ENCODE data around the gene FXYD3.

Gene FXYD3

DNA sequence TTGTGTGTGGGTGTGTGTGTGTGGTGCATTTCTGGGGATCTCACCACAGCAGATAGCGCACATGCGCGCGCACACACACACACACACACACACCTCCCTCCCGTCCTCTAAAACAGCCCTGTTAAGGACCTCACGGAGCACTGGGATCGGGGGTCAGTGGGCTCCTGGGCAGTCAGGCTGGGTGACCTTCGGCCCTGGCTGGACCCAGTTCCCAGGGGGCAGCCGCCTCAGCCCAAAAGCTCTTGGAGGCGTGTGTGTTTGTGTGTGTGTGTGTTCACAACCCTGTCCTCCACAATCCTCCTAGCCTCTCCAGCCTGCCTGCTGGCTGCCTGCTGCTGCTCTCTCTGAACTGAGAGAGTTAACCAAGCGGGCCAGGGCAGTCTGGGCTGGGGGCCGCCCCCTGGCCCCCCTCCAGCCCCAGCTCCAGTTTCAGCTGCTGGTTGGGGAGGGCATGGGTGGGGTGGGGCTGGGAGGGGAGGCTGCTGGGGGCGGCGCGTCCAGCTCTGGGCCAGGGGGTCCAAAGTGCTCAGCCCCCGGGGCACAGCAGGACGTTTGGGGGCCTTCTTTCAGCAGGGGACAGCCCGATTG lies 22.8 kb downstream of the FXYD3 start, which contains the start of gene FXYD1:
Gene FXYD1 (plus strand): TSS at position 520 of the 588 bp plus-strand sequence. CDS start 1,256 bp downstream, outside the sequence.
- no peak for DNase-seq (ENCODE audit: low read depth)
- H3K4me3 ChIP-seq (ENCODE audit: low read length) = peak within 1 kb of the TSS; percentile 30
- TF ChIP-seq, protein P1, sequence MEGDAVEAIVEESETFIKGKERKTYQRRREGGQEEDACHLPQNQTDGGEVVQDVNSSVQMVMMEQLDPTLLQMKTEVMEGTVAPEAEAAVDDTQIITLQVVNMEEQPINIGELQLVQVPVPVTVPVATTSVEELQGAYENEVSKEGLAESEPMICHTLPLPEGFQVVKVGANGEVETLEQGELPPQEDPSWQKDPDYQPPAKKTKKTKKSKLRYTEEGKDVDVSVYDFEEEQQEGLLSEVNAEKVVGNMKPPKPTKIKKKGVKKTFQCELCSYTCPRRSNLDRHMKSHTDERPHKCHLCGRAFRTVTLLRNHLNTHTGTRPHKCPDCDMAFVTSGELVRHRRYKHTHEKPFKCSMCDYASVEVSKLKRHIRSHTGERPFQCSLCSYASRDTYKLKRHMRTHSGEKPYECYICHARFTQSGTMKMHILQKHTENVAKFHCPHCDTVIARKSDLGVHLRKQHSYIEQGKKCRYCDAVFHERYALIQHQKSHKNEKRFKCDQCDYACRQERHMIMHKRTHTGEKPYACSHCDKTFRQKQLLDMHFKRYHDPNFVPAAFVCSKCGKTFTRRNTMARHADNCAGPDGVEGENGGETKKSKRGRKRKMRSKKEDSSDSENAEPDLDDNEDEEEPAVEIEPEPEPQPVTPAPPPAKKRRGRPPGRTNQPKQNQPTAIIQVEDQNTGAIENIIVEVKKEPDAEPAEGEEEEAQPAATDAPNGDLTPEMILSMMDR (conservative IDR thresholded peaks at IDR 0.05; ENCODE audit: low read length) = no peak

DNA sequence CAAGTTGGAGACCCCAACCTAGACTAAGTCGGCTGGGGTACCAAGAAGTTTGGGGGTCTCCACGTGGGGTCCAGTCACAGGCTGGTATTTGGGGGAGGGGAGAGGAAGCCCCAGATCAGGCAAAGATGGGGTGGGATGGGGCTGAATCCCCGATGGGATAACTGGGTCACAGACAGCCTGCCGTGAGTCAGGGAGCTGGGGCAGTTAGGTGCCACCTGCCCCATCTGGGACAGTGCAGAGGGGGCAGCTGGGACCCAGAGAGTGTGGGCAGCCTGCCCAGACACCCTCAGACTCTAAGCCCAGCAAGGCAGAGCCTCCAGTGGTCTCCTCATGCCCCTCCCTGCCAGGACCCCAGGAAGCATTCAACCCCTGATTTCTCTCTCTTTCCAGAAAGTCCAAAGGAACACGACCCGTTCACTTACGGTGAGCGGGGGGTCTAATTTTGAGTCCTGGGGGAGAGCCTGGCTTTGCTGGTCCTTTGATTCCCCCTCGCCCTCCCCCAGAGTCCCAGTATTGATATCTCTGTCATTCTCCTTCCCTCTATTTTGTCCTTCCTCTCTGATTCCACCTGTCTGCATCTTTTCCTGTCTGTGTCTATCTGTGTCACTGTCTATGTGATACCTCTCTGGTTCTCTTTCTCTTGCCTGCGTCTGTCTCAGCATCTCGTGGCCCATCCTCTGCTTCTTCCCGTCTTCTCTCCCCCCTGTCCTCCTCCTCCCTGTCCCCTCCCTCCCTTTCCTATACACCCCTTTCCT lies 24.8 kb downstream of the FXYD3 start:
- no peak for DNase-seq (ENCODE audit: low read depth)
- peak overlapping the region; percentile 26 for H3K4me3 ChIP-seq (ENCODE audit: low read length)
- TF ChIP-seq, protein P1 (conservative IDR thresholded peaks at IDR 0.05; ENCODE audit: low read length) = no peak

DNA sequence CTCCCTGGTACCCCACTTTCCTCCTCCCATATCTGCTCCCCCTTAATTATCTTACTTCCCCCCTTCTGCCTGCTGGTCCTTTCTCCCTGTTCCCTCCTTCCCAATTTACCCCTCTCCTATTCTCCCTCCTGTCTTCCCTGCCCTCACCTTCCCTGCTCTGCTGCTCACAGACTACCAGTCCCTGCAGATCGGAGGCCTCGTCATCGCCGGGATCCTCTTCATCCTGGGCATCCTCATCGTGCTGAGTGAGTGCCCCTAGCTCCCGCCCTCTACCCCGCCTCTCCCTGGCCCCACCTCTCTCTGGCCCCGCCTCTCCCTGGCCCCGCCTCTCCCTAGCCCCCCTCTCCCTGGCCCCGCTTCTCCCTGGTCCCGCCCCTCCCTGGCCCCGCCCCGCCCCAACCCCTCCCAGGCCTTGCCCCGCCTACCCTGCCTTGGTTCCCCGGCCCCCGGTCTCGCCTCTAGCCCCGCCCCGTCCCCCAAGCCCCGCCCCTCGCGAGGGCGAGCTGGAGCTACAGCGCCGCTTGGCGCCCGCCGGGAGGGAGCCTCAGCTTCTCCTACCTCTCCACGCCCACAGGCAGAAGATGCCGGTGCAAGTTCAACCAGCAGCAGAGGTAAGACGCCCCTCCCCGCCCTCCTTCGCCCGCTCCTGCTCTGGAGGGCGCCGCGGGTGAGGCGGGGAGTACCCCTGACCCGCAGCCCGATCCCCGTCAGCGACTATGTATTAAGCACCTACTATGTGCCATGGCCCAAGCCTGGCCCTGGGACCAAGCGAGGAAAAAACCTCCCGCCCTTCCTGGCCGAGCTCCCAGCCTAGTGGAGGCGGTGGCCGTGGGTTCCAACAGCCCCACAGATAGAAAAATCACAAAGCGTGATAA lies 25.6 kb downstream of the FXYD3 start:
- peak overlapping the region; percentile 26 for H3K4me3 ChIP-seq (ENCODE audit: low read length)
- TF ChIP-seq, protein P1 (conservative IDR thresholded peaks at IDR 0.05; ENCODE audit: low read length) = peak; percentile 47
- peak; percentile 90 for DNase-seq (ENCODE audit: low read depth)

DNA sequence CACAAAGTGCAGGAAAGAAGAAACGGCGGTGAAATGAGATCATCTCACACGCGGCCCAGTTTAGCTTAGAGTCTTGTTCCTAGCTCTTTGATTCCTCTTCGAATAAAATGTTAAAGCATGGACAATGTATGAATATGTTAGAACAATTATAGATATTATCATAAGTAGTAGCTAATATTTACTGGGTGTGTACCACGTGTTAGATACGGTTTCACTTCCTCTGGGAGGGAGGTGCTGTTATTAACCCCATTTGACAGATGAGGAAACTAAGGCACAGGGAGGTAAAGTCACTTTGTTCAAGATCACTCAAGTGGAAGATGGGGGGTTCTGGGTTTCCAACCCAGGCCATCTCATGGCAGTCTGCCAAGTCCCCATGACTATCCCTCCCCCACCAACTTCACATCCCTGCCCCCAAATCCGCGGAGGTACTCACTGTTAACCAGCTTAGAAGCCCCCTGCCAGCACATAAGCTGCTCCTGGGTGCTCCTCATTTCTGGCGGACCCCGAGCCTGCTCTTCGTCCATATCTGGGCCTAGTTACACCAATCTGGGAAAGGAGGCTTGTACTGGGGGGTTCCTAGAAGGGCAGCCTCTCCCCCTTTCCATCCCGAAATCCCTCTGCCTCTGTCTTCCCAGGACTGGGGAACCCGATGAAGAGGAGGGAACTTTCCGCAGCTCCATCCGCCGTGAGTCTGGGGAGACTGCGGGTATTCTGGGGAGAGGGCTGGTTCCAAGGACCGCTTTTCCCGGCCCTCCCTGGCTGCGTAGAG lies 26.4 kb downstream of the FXYD3 start:
- H3K4me3 ChIP-seq (ENCODE audit: low read length) = no peak overlapping the region
- no peak for DNase-seq (ENCODE audit: low read depth)
- TF ChIP-seq, protein P1 (conservative IDR thresholded peaks at IDR 0.05; ENCODE audit: low read length) = no peak

DNA sequence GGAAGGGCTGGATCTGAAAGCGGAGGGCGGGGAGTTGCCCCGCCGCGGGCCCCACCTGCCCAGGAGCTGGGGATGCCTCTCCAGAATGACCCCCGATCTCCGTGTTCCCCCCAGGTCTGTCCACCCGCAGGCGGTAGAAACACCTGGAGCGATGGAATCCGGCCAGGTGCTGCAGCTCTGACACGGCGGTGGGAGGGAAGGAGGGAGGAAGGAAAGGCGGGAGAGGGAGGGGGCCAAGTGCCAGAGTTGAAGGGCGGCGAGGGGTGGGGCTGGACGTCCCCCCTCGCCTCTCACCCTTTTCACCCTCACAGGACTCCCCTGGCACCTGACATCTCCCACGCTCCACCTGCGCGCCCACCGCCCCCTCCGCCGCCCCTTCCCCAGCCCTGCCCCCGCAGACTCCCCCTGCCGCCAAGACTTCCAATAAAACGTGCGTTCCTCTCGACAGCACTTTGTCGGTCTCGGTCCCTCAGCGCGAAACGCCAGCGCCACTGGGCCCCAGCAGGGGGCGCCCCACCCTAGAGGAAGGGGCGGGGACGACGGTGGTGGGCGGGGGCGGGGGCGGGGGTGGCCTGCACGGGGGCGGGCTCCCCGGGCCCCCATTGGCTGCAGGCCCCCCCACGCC lies 27.1 kb downstream of the FXYD3 start:
- DNase-seq (ENCODE audit: low read depth) = no peak
- no peak overlapping the region for H3K4me3 ChIP-seq (ENCODE audit: low read length)
- TF ChIP-seq, protein P1 (conservative IDR thresholded peaks at IDR 0.05; ENCODE audit: low read length) = peak; percentile 43

DNA sequence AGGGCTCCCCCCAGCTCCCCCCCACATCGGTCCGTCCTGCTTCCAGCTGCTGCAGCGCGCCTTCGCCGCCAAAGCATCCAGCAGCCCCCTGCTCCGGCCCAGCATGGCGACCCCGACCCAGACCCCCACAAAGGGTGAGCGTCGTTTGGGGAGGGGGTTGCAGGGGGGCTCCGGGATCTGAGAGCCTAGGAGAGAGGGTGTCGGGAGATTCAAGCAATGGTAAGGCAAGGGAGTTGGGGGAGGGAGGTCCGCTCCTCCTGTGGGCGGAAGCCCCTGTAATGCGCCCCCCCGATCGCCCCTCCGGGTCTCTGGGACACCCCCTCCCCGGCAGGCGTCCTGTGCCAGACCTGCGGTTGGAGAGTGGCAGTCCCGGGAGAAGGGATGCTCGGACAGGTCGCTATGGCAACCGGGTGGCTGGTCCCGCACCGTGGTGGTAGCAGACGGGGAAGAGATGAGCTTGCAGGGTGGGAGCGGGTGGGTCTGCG lies 27.6 kb downstream of the FXYD3 start, which contains the start of gene FXYD7:
Gene FXYD7 (plus strand): TSS at position 25 of the 485 bp plus-strand sequence. CDS start 79 bp downstream, at position 104.
- TF ChIP-seq, protein P1 (conservative IDR thresholded peaks at IDR 0.05; ENCODE audit: low read length) = no peak
- DNase-seq (ENCODE audit: low read depth) = no peak
- no peak within 1 kb of the TSS for H3K4me3 ChIP-seq (ENCODE audit: low read length)
